Right lobe of liver (tissue), 4 donors: Measurements from ENCODE around the gene TPT1.
"Not testable (repeated sequence)": the region's sequence is repeated elsewhere in the genome, so short reads cannot be mapped to it uniquely, and the experiment has no call there.

Experiments
- POLR2A ChIP-seq: fragments of 450-650 bp; IDR thresholded peaks from one replicate; pipeline ENCODE4 v1.6.1; 2017; ENCODE audit warnings: antibody characterized with exemption, mild to moderate bottlenecking
- TF ChIP-seq, protein P1 (sequence below), 4 donors: fragments of 200-600 bp in 3 of 4; fragments of 450-650 bp in 1 of 4; IDR thresholded peaks; one replicate each; pipeline versions ENCODE4 v1.5.1 to v1.8.0; 2016 to 2022; ENCODE audit warnings: antibody characterized with exemption in 4 of 4, mild to moderate bottlenecking in 2 of 4
- donor health status: DM: no; HTN: no; CAD: no.
- donor health status: DM: no; HTN: no; CAD: no.
- donor health status: DM: no; HTN: yes; CAD: no.

DNA sequence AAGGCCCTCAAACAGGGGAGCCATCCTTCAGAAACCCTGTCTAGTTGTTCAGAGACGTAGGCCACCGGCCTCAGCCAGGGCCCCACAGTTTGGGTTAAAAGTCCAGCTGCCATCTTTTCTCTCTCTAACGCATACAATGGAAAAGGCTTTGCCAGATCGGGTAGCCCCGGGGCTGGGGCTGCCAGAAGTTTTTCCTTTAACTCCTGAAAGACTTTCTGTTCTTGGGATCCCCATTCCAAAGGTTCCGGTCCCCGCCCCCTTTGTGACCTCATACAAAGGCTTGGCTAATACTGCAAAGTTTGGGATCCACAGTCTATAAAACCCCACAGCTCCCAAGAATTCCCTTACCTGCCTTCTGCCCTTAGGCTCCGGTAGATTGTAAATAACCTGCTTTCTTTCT lies 39.7 kb upstream of the TPT1 start:
- TF ChIP-seq, protein P1, sequence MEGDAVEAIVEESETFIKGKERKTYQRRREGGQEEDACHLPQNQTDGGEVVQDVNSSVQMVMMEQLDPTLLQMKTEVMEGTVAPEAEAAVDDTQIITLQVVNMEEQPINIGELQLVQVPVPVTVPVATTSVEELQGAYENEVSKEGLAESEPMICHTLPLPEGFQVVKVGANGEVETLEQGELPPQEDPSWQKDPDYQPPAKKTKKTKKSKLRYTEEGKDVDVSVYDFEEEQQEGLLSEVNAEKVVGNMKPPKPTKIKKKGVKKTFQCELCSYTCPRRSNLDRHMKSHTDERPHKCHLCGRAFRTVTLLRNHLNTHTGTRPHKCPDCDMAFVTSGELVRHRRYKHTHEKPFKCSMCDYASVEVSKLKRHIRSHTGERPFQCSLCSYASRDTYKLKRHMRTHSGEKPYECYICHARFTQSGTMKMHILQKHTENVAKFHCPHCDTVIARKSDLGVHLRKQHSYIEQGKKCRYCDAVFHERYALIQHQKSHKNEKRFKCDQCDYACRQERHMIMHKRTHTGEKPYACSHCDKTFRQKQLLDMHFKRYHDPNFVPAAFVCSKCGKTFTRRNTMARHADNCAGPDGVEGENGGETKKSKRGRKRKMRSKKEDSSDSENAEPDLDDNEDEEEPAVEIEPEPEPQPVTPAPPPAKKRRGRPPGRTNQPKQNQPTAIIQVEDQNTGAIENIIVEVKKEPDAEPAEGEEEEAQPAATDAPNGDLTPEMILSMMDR (IDR thresholded peaks at IDR 0.05) = not testable (repeated sequence)
- not testable (repeated sequence) for TF ChIP-seq POLR2A
